ENCODE results near the gene PRDX5.
A peak's percentile ranks its signal among the peaks of the same experiment; 100 is the strongest.

The PRDX5 gene

GRCh38 chr11:64291262-64291751, 26.6 kb upstream of the PRDX5 start, which contains the start of gene KCNK4:
Gene KCNK4 (plus strand): TSS chr11:64291302. CDS start chr11:64293019, 1,717 bp downstream.
- TF ChIP-seq, protein P1, sequence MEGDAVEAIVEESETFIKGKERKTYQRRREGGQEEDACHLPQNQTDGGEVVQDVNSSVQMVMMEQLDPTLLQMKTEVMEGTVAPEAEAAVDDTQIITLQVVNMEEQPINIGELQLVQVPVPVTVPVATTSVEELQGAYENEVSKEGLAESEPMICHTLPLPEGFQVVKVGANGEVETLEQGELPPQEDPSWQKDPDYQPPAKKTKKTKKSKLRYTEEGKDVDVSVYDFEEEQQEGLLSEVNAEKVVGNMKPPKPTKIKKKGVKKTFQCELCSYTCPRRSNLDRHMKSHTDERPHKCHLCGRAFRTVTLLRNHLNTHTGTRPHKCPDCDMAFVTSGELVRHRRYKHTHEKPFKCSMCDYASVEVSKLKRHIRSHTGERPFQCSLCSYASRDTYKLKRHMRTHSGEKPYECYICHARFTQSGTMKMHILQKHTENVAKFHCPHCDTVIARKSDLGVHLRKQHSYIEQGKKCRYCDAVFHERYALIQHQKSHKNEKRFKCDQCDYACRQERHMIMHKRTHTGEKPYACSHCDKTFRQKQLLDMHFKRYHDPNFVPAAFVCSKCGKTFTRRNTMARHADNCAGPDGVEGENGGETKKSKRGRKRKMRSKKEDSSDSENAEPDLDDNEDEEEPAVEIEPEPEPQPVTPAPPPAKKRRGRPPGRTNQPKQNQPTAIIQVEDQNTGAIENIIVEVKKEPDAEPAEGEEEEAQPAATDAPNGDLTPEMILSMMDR (IDR thresholded peaks at IDR 0.05; ENCODE audit: extremely low read depth, missing control alignments), result no peak
- no peak for DNase-seq (ENCODE audit: low spot score)

GRCh38 chr11:64291752-64292459, 26.0 kb upstream of the PRDX5 start:
- DNase-seq (ENCODE audit: low spot score), result no peak
- TF ChIP-seq, protein P1 (IDR thresholded peaks at IDR 0.05; ENCODE audit: extremely low read depth, missing control alignments), result no peak

- TF ChIP-seq, protein P1 (IDR thresholded peaks at IDR 0.05; ENCODE audit: extremely low read depth, missing control alignments), result no peak
- DNase-seq (ENCODE audit: low spot score), result peak; percentile 51
Measured at GRCh38 chr11:64292460-64293254, 25.3 kb upstream of the PRDX5 start.

DNA sequence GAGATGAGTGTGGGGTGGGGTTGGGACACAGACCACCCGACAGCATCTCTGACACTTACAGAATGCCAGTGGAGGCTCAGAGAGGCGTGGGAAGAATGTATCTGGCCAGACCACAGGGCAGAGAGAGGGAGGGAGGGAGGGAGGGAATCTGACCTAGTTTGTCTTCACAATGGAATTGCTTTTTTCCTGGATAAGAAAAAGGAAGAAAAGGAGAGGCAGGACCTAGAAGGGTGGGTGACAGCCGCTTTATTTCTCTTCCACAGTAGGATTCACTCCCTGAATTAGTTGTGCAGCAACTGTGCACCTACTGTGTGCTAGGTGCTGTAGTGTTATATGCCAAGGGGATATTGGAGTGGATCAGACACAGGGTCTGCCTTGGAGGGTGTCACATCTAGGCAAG, 23.1 kb upstream of the PRDX5 start:
- TF ChIP-seq, protein P1 (IDR thresholded peaks at IDR 0.05; ENCODE audit: extremely low read depth, missing control alignments), result no peak
- no peak for DNase-seq (ENCODE audit: low spot score)

- TF ChIP-seq, protein P1 (IDR thresholded peaks at IDR 0.05; ENCODE audit: extremely low read depth, missing control alignments), result no peak
- no peak for DNase-seq (ENCODE audit: low spot score)
Measured at GRCh38 chr11:64295760-64296159, 22.2 kb upstream of the PRDX5 start.

DNA sequence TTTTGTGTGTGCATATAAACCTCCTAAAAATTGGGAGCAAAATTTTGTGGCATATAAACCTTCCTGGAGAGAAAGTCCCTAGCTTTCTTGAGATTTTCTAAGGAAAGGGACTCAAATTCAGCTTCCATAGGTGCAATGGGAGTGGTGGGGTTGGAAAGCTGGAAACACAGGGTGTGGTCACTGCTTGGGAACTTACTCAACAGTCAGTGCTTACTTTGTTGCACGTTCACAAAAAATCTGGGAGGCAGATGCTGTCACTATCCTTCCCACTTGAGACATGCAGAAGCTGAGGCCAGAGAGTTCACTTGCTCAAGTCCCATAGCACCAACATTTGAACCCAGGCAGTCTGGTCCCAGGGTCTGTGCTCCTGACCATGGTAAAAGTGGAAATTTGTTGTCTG, 21.7 kb upstream of the PRDX5 start:
- no peak for DNase-seq (ENCODE audit: low spot score)
- TF ChIP-seq, protein P1 (IDR thresholded peaks at IDR 0.05; ENCODE audit: extremely low read depth, missing control alignments), result no peak

Data from GM20000 (cell line).